Activated CD8-positive, alpha-beta memory T cell treated with anti-CD3 and anti-CD28 coated beads, Interleukin-2, amount 50 U/mL, for 1 hour (primary cell): ENCODE results near the gene SLC25A21.
"Not testable (repeated sequence)": the region's sequence is repeated elsewhere in the genome, so short reads cannot be mapped to it uniquely, and the experiment has no call there.

ENCODE experiments used
- DNase-seq: peaks from one replicate; pipeline ENCODE4 v3.0.0-alpha.2; 2020; ENCODE audit errors: extremely low read depth

The SLC25A21 gene

DNA sequence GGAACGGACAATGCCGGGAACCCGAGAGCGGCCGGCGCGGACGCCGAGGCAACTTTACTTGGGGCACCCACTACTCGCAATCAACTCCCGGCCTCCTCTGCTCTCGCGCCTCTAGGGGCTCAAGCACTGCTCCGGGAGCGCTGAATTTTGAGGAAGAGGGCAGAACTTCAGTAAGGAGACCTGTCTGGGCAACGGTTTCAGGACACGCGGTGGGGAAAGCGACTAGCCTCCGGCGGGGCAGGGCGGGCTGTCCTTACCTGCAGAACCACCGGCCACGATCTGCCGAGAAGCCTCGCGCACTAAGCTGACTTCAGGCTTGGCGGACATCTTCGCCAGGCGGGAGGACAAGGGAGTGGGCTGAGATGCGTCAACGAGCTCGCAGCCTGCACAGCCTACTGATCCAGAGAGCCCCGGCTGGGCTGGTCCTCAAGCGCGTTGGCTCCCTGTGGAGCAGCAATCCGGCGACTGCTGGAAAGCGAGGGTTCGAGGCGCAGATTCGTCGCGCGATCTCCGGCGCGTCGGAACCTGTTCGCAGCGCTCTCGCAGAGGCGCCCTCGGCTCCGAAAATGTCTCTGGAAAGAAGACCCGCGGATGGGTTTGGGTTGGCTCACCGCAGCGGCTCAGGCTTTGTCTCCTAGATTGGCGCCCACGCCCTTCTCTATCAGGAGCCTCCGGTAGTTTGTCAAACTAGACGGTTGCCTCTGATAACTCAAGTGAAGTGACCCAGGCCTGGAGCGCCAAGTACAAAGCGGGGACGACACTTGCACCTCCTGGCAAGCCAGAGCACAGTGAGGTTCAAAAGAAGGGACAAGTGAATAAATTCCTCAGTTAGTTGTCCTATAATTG lies at the start of gene SLC25A21:
Gene SLC25A21, minus strand, starts transcription at position 583 of the 846 bp plus-strand sequence.
- no peak for DNase-seq

DNA sequence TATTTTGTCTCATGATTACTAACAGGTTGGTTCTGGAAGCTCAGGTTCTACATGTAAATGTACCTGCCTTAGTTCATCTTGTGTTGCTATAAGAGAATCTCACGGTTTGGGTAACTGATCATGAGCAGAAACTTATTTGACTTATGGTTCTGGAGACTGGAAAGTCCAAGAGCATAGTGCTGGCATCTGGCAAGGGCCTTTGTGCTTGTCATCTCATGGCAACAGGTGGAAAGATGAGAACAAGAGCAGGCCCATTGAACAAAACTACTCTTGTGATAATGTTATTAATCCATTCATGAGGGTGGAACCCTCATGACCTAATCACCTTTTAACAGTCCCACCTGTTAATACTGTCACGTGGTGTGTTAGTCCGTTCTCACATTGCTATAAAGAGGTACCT lies 48.7 kb upstream of the SLC25A21 start:
- no peak for DNase-seq

DNA sequence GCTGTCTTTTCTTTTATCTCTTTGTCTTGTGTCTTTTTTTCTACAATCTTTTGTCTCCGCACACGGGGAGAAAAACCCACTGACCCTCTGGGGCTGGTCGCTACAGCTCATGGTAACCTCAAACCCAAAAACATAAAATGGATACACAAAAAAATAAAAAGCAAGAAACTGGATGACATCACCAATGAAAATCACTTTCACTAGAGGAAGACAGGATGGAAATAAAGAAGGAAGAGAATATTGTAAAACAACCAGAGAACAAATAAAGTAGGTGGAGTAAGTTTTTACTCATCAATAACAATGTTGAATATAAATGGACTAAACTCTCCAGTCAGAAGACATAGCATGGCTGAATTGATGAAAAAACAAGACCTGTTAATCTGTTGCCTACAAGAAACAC lies 42.9 kb upstream of the SLC25A21 start:
- DNase-seq = no peak

DNA sequence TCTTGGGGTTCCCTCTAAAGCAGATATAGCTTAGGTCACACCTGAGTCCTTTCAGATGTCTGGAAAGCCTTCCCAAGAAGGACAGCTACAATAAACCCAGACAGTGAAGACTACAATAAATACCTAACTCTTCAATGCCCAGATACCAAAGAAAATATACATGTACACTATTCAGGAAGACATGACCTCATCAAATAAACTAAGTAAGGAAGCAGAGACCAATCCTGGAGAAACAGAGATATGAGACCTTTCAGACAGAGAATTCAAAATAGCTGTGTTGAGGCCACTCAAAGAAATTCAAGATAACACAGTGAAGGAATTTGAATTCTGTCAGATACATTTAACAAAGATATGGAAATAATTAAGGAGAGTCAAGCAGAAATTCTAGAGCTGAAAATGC lies 40.6 kb upstream of the SLC25A21 start:
- no peak for DNase-seq

DNA sequence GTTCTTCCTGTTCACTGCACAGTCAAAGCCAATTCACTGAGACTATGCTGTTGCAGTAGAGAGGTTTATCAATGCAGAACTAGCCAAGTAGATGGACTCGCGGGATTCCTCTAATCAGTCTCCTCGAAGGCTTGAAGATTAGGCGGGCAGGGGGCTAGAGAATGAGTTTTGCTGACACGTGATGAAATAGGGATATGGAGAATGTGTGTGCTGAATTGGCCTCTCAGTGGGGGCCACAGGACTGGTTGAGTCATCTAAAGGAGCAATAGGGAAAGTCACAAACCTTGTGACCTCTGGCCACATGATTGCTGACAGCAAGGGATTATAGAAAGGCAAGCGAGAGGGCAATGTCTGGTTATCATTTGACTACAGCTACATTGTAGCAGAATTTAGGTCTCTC lies 38.0 kb upstream of the SLC25A21 start:
- no peak for DNase-seq

DNA sequence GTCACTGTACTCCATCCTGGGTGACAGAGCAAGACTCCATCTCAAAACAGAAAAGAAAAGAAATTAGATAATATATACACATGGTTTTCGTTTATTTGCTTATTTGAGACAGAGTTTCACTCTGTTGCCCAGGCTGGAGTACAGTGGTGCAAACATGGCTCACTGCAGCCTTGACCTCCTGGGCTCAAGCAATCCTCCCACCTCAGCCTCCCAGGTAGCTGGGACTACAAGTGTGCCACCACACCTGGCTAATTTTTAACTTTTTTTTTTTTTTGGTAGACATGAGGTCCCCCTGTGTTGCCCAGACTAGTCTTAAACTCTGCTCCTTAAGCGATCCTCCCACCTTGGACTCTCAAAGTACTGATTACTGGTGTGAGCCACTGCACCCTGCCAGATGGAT lies 37.2 kb upstream of the SLC25A21 start:
- DNase-seq = not testable (repeated sequence)

DNA sequence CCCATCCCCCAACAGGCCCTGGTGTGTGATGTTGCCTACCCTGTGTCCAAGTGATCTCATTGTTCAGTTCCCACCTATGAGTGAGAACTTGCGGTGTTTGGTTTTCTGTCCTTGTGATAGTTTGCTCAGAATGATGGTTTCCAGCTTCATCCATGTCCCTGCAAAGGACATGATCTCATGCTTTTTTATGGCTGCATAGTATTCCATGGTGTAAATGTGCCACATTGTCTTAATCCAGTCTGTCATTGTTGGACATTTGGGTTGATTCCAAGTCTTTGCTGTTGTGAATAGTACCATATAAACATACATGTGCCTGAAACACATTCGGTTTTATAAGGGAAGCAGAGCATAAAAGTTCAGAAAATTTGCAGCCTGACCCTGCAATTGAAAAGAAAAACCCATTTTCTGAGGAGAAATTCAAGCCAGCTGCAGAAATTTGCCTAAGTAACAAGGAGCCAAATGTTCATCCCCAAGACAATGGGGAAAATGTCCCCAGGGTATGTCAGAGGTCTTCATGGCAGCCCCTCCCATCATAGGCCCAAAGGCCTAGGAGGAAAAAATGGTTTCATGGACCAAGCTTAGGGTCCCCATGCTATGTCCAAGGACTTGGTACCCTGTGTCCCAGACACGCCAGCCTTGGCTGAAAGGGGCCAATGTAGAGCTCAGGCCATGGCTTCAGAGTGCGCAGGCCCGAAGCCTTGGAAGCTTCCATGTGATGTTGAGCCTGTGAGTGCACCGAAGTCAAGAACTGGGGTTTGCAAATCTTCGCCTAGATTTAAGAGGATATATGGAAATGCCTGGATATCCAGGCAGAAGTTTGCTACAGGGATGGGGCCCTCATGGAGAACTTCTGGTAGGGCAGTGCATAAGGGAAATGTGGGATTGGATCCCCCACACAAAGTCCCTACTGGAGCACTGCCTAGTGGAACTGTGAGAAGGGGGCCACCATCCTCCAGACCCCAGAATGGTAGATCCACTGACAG lies 33.5 kb upstream of the SLC25A21 start:
- DNase-seq = not testable (repeated sequence)

DNA sequence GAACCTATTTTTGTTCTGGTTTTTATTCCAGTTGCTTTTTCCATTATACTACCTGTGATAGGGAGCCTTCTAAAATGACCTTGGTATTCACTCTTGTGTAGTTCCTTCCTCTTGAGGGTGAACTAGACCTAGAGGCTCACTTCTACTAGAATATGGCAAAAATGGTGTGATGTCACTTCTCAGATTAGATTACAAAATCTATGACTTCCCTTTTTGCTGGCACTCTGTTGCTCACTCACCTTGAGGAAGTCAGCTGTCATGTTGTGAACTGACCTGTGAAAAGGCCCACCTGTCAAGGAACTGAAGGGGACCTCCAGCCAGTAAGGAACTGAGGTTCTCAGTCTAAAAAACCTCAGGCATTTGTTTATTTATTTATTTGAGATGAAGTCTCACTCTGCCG lies 31.0 kb upstream of the SLC25A21 start:
- DNase-seq = no peak

DNA sequence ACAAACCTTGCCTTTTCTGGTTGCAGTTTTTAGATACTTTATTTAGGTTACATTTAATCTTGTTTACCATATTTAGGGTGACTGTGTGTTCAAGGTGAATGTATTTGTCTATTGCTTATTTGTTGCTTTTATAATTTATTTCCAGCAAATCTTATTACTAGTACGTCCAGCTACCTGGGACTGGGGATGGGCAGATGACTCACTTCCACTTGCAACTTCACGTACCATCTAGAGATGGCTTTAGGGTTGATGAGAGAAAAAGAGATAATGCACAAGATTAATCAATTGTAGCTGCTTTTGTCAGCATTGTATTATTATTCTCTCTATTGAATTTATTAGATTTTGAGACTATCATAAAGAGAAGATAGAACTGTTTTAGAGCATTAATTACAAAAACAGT lies 30.4 kb upstream of the SLC25A21 start:
- no peak for DNase-seq

DNA sequence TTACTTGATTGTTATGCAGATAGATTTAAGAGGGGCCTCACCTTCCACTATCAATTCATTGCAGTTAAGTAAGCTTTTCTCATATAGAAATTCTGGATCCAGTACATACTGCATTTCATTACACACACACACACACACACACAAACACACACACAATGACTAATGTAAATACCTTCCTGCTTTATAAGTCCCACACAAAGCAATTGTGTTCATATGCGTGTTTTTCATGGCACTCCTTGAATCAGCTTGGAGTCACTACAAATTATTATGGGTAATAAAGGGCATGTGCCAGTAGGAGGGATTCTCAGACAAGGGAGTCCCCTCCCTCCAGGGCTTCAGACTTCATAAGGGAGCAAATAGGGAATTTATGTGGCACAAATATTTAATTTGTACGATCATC lies 29.9 kb upstream of the SLC25A21 start:
- DNase-seq = no peak

DNA sequence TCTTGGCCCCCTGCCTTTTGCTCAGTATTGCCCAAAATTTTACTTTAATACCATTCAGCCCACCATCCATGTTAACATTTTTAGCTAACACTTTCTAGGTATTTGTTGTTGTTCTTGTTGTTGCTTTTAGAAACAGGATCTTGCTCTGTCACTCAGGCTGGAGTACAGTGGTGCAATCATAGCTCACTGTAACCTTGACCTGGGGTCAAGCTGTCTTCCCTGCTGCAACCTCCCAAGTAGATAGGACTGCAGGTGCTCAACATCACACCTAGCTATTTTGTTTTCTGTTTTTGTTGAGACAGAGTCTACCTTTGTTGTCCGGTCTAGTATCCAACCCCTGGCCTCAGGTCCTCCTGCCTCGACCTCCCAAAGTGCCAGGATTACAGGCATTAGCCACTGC lies 29.3 kb upstream of the SLC25A21 start:
- DNase-seq = no peak

DNA sequence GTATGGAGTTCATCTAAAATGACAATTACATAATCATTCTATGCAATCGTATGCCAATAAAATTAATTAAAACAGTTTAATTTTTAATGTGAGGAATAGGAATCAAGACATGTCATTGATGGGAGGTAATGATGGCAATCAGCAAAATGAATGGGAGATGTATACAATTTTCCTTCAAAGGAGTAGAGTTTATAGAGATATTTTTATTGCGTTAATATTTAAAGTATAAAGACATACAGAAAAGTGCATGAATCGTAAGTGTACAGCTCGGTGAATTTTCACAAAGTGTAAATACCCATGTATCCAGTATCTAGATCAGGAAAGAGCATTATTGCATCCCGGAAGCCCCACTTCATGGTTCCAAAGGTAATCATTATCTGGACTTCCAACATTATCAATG lies 26.5 kb upstream of the SLC25A21 start:
- DNase-seq = no peak

DNA sequence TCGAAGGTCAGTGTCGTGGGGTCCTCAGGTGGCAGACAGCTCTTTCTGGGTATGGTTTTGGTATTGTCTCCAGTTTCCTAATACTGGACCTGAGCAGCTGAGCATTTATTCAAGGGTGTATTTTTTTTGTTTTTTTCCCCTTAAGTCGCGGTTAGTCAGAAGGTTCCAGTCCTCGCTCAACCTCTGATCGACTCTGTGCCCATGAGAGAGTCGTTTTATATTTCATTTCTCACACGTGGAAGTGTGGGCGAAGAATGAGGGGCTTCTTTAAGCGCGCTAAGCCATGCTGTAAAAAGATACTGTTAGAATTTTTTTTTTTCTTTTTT lies 25.8 kb upstream of the SLC25A21 start:
- DNase-seq = no peak

DNA sequence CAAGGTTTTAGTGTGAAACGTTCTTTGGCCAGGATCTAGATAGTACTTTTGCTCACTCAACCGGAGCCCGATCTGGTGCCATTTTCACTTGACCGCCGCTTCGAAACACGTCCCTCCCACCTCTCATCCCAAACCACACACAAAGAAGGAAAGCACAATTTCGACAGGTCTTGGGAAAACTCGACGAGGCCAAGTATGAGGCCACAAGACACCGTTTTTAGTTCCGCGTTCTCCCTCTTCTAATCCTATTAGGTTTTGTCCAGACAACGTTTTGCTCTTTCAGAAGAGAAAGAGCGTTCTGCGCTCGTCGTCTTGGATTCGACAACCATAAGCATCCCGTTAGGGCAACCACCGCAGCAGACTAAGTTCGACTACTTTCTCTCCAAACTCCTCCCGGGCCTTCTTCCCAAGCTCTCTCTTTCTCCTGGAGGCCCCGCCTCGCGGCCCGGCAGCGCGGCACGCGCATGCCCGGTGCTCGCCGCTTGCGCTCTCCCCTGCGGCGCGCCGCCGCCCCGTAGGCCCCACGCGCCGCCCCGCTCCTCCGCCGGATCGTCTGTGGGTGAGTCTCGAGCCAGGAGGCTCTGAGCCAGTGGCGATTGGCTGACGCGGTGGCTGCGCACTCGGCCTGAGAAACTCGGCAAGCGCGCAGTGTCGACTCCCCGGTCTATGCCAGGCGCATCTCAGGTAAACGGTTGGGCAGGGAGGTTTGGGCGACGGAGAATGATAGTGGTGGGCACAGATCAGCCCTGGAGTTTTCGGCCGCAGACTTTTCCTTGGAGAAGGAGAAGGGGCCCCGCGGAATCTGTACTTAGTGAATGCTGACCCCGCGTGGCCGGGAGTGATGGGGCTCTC lies 25.2 kb upstream of the SLC25A21 start, which contains the start of gene MIPOL1:
Gene MIPOL1, plus strand, starts transcription at position 517 of the 852 bp plus-strand sequence. CDS start 49,952 bp downstream, outside the sequence.
- DNase-seq = no peak

DNA sequence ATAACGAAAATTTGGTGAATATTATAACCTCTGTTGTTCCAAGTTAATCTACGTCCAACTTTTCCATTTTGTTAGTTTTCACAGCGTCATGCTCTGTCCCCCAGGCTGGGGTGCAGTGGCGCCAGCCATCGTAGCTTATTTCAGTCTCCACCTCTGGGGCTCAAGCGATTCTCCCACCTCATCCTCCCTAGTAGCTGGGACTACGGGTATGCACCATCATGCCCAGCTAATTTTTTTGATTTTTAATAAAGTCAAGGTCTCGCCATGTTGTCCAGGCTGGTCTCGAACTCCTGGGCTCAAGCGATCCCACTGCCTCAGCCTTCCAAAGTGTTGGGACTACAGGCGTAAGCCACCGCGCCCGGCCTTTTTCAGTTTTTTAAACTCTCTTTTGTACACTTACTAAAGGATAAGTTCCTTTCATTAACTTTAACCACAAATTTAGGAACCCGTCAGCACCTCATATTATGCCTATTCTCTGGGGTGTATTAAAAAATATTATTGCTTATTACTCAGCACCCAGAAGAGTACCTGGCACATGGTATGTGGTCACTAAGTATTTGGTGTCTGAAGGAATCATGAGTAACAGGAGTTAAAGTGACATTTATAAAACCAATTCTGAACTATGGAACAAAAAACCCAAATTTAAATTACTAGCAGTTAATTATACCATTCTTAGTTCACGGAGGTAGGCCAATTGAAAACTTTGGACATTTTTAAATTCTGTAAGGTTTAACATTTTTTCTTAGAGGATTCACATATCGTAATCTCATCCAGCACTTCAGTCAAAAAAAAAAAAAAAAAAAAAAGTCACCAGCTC lies 24.4 kb upstream of the SLC25A21 start:
- no peak for DNase-seq

DNA sequence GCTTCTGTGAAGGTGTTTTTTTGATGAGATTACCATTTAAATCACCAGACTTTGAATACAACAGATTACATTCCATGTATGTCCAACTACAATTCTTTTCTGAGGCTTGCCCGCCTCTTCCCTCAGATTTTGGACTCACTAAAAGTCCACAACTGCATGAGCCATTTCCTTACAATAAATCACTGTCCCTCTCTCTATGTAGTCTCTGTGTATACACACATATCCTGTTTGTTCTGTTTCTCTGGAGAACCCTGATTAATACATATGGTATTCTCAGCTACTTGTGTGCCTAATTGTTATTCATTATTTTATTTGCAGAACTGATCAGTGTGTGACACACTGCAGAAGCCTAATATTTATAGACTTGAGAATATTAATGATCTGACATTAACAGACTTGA lies 22.9 kb upstream of the SLC25A21 start:
- DNase-seq = no peak

DNA sequence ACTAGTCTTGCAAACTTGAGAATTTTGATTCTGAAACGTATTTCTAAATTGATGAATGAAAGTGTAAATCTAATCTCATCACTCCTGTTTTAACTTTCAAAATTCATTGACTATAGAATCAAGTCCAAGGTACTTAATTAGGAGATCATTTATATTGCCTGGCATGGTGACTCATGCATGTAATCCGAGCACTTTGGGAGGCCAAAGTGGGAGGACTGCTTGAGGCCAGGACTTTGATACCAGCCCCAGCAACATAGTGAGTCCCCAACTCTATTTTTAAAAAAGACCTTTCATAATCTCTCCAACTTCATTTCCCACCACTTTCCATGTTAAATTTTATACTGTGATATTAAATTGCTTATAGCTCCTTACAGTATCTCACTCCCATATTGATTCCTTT lies 22.3 kb upstream of the SLC25A21 start:
- no peak for DNase-seq

DNA sequence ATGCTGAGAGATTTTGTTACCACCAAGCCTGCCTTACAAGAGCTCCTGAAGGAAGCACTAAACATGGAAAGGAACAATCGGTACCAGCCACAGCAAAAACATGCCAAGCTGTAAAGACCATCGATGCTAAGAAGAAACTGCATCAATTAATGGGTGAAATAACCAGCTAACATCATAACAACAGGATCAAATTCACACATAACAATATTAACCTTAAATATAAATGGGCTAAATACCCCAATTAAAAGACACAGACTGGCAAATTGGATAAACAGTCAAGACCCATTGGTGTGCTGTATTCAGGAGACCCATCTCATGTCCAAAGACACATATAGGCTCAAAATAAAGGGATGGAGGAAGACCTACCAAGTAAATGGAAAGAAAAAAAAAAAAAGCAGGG lies 17.3 kb upstream of the SLC25A21 start:
- not testable (repeated sequence) for DNase-seq

DNA sequence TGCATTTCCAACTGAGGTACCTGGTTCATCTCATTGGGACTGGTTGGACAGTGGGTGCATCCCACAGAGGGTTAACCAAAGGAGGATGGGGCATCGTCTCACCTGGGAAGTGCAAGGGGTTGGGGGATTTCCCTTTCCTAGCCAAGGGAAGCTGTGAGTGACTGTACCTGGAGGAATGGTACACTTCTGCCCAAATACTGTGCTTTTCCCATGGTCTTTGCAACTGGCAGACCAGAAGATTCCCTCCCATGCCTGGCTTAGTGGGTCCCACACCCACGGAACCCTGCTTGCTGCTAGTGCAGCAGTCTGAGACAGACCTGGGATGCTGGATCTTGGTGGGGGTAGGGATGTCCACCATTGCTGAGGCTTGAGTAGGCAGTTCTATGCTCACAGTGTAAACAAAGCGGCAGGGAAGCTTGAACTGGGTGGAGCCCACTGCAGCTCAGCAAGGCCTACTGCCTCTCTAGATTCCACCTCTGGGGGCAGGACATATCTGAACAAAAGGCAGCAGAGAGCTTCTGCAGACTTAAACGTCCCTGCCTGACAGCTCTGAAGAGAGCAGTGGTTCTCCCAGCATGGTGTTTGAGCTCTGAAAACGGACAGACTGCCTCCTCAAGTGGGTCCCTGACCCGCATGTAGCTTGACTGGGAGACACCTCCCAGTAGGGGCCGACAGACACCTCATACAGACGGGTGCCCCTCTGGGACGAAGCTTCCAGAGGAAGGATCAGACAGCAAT lies 15.6 kb upstream of the SLC25A21 start:
- not testable (repeated sequence) for DNase-seq

DNA sequence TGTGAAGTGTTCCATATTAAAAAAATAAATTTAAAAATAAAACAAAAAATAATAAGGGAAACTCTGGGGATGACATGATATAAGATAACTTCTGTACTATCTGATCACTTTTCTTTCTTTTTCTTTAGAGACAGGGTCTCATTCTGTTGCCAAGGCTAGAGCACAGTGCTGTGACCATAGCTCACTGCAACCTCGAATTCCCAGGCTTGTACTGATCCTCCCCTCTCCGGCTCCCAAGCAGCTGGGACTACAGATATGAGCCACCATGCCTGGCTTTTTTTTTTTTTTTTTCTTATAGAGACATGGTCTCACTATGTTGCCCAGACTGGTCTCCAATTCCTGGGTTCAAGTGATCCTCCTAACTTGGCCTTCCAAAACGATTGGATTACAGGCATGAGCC lies 14.9 kb upstream of the SLC25A21 start:
- DNase-seq = no peak
